Endothelial cell of umbilical vein (primary cell): ENCODE measurements around the gene GSK3A. TPM values are rescaled to one million over a fixed set of nuclear protein-coding genes. Genes with fewer than 3 reads are reported as not detected.

ENCODE experiments used
- BruUV-seq: library from RNA; stranded (reverse); fragments of 400-500 nt; replicated peaks from 2 replicates; lab custom pipeline; 2021; lab: Mats Ljungman, UMichigan
- CTCF ChIA-PET: fragments of 300-600, 350-600 bp; sonication (Branson Sonifier 250); formaldehyde crosslinking; loops from one replicate; lab custom pipeline; 2021; ENCODE audit warnings: antibody characterized with exemption, inconsistent platforms; lab: Charles Lee
- POLR2A ChIA-PET: fragments of 300-600, 350-600 bp; sonication (Branson Sonifier 250); formaldehyde crosslinking; loops from one replicate; lab custom pipeline; 2021; ENCODE audit warnings: antibody characterized with exemption, inconsistent platforms; lab: Charles Lee
- DNase-seq: peaks from one replicate; pipeline ENCODE4 v3.0.0-alpha.2; 2011; ENCODE audit warnings: low read depth, low spot score
- FAIRE-seq: peaks from 2 replicates; lab custom pipeline; 2011; peaks lifted over from hg19 to GRCh38; lab: Jason Lieb, UNC
- H2AFZ ChIP-seq: 2 replicates; pipeline ENCODE4 v1.6.0; 2012; ENCODE audit warnings: low read depth, low read length, control low read depth, inconsistent platforms
- H3K27ac ChIP-seq: 2 replicates; pipeline ENCODE4 v1.5.1; 2011; ENCODE audit warnings: low read depth, mild to moderate bottlenecking, control low read depth, low read length, moderate library complexity; ENCODE audit not compliant: insufficient read depth
- H3K27me3 ChIP-seq, 2 experiments: 2 replicates each; pipeline versions ENCODE4 v1.6.0 to v1.6.1; 2011; ENCODE audit warnings: low read length in 2 of 2, mixed read lengths in 1 of 2; ENCODE audit not compliant: control insufficient read depth in 2 of 2, insufficient read depth in 2 of 2
- H3K36me3 ChIP-seq, 2 experiments: 2 replicates in 1 of 2; 3 replicates in 1 of 2; pipeline ENCODE4 v1.5.1; 2011; ENCODE audit warnings: low read length in 2 of 2, mild to moderate bottlenecking in 1 of 2, moderate library complexity in 1 of 2; ENCODE audit not compliant: control insufficient read depth in 2 of 2, insufficient read depth in 2 of 2; ENCODE audit errors: extremely low read depth in 1 of 2
- H3K4me1 ChIP-seq: 3 replicates; pipeline ENCODE4 v1.5.1; 2011; ENCODE audit warnings: mild to moderate bottlenecking, low read length; ENCODE audit not compliant: control insufficient read depth, insufficient read depth; ENCODE audit errors: extremely low read depth
- H3K4me2 ChIP-seq: 2 replicates; pipeline ENCODE4 v1.6.1; 2011; ENCODE audit warnings: low read length, control low read depth, mixed read lengths; ENCODE audit not compliant: insufficient read depth
- H3K4me3 ChIP-seq, 3 experiments: fragments of 200-600 bp in 1 of 3; sonication (generic), shearing (Covaris generic) in 1 of 3; replicated peaks in 1 of 3; 2 replicates each; pipeline ENCODE4 v1.5.1; 2011 to 2016; ENCODE audit warnings: control low read depth in 3 of 3, low read length in 3 of 3, mild to moderate bottlenecking in 2 of 3, inconsistent platforms in 1 of 3, low read depth in 1 of 3, moderate library complexity in 1 of 3; ENCODE audit not compliant: insufficient read depth in 1 of 3
- H3K79me2 ChIP-seq: 2 replicates; pipeline ENCODE4 v1.6.0; 2012; ENCODE audit warnings: low read length, inconsistent platforms; ENCODE audit not compliant: control insufficient read depth, insufficient read depth
- H3K9ac ChIP-seq: replicated peaks from 2 replicates; pipeline ENCODE3; 2011; ENCODE audit warnings: low read length, control low read depth; ENCODE audit not compliant: insufficient read depth; ENCODE audit errors: extremely low read depth
- H3K9me1 ChIP-seq: replicated peaks from 3 replicates; pipeline ENCODE4 v1.6.0; 2011; ENCODE audit warnings: mild to moderate bottlenecking, low read length; ENCODE audit not compliant: control insufficient read depth, insufficient read depth; ENCODE audit errors: extremely low read depth
- H3K9me3 ChIP-seq: replicated peaks from 2 replicates; pipeline ENCODE4 v1.5.1; 2012; ENCODE audit warnings: low read length, inconsistent platforms; ENCODE audit not compliant: control insufficient read depth, insufficient read depth
- H4K20me1 ChIP-seq: replicated peaks from 2 replicates; pipeline ENCODE3; 2011; ENCODE audit warnings: mild to moderate bottlenecking, low read length; ENCODE audit not compliant: control insufficient read depth, insufficient read depth; ENCODE audit errors: extremely low read depth
- EZH2 ChIP-seq: IDR thresholded peaks from 2 replicates; pipeline ENCODE4 v1.6.1; 2012; ENCODE audit warnings: borderline replicate concordance, low read depth, mild to moderate bottlenecking, moderate library complexity, low read length, inconsistent platforms; ENCODE audit not compliant: severe bottlenecking
- FOS ChIP-seq: IDR thresholded peaks from 2 replicates; pipeline ENCODE4 v1.6.1; 2011; ENCODE audit warnings: mild to moderate bottlenecking, low read length, moderate library complexity, borderline replicate concordance; ENCODE audit not compliant: insufficient read depth
- GATA2 ChIP-seq: IDR thresholded peaks from 2 replicates; pipeline ENCODE4 v1.7.0; 2011; ENCODE audit warnings: low read depth, mild to moderate bottlenecking, moderate library complexity, mixed read lengths, low read length; ENCODE audit not compliant: insufficient read length, insufficient read depth
- JUN ChIP-seq: IDR thresholded peaks from 2 replicates; pipeline ENCODE4 v1.6.1; 2011; ENCODE audit warnings: borderline replicate concordance, low read depth; ENCODE audit not compliant: insufficient read length, insufficient read depth
- MAX ChIP-seq: IDR thresholded peaks from 2 replicates; pipeline ENCODE4 v1.6.1; 2011; ENCODE audit not compliant: insufficient read depth, insufficient read length
- MYC ChIP-seq: IDR thresholded peaks from one replicate; pipeline ENCODE4 v1.6.1; 2011; ENCODE audit warnings: mild to moderate bottlenecking, low read depth, low read length
- POLR2A ChIP-seq: IDR thresholded peaks from 2 replicates; pipeline ENCODE4 v1.6.1; 2012; ENCODE audit warnings: low read depth, mild to moderate bottlenecking, control low read depth, low read length
- POLR2AphosphoS5 ChIP-seq: IDR thresholded peaks from 2 replicates; pipeline ENCODE4 v1.6.1; 2012; ENCODE audit warnings: low read depth, mild to moderate bottlenecking, control low read depth, low read length, moderate library complexity; ENCODE audit not compliant: insufficient read depth
- dilution Hi-C: fragments of 300-500 bp; cut with MboI; formaldehyde crosslinking; loops from one replicate; pipeline ENCODE4 v1.15.0; 2019; ENCODE audit warnings: low sequenced_read_pairs; ENCODE audit not compliant: extremely low pct_ligation_motif_present
- intact Hi-C: fragments of 100-400 bp; cut with micrococcal nuclease; formaldehyde crosslinking; loops from one replicate; pipeline ENCODE4 v1.10.0; 2022
- polyA plus RNA-seq, 4 experiments: library from polyadenylated mRNA; depleted of rRNA in 3 of 4; stranded (reverse) in 3 of 4; unstranded in 1 of 4; fragments of >200 nt; gene quantifications; 2 replicates each; pipeline versions ENCODE4 v1.2.1 to v1.2.3, GENCODE V29; 2011 to 2012; ENCODE audit warnings: missing spikeins in 1 of 4
- total RNA-seq: library from RNA; stranded (reverse); gene quantifications from 2 replicates; pipeline ENCODE4 v1.2.3, GENCODE V29; 2021
- TF ChIP-seq, protein P1 (sequence below), 2 donors: IDR thresholded peaks; 1 replicate in 1 of 2; 2 replicates in 1 of 2; pipeline ENCODE4 v1.5.1; 2011; ENCODE audit warnings: low read length in 2 of 2, mild to moderate bottlenecking in 2 of 2, moderate library complexity in 2 of 2, control low read depth in 1 of 2, inconsistent platforms in 1 of 2, low read depth in 1 of 2; ENCODE audit not compliant: insufficient read depth in 1 of 2; ENCODE audit errors: extremely low read depth in 1 of 2

Gene GSK3A
- total and polyA plus RNA-seq, 2 donors (not counting 3 experiments of a cell fraction or from before 2014, with no cell fraction given) = 49.5 to 73.7 TPM

- Histone ChIP-seq H3K79me2 (no peaks in the 10 kb centered on the region), H3K9me1 (no peaks in the 10 kb centered on the region), H3K27ac (no peak overlapping the region), H3K9me3 (no peaks in the 10 kb centered on the region), H3K27me3 (peaks cover 2 to 9% of the 10 kb centered on the region in 2 experiments), H3K36me3 (no peaks in the 10 kb centered on the region), H3K4me1 (no peaks in the 10 kb centered on the region), H2AFZ (no peak overlapping the region), H3K4me2 (no peak overlapping the region), H3K4me3 (no peak overlapping the region), H4K20me1 (no peaks in the 10 kb centered on the region), H3K9ac (no peak overlapping the region)
- TF ChIP-seq EZH2 = no peak
- no peak for TF ChIP-seq GATA2
- TF ChIP-seq MAX = no peak
- TF ChIP-seq, protein P1, sequence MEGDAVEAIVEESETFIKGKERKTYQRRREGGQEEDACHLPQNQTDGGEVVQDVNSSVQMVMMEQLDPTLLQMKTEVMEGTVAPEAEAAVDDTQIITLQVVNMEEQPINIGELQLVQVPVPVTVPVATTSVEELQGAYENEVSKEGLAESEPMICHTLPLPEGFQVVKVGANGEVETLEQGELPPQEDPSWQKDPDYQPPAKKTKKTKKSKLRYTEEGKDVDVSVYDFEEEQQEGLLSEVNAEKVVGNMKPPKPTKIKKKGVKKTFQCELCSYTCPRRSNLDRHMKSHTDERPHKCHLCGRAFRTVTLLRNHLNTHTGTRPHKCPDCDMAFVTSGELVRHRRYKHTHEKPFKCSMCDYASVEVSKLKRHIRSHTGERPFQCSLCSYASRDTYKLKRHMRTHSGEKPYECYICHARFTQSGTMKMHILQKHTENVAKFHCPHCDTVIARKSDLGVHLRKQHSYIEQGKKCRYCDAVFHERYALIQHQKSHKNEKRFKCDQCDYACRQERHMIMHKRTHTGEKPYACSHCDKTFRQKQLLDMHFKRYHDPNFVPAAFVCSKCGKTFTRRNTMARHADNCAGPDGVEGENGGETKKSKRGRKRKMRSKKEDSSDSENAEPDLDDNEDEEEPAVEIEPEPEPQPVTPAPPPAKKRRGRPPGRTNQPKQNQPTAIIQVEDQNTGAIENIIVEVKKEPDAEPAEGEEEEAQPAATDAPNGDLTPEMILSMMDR (IDR thresholded peaks at IDR 0.05; ENCODE audit: extremely low read depth in 1 of 2, insufficient read depth in 1 of 2, low read depth in 1 of 2, low read length in 2 of 2) = no peak
- no peak for TF ChIP-seq JUN
- no peak for TF ChIP-seq FOS
- TF ChIP-seq POLR2AphosphoS5 = no peak
- TF ChIP-seq MYC = no peak
- no peak for TF ChIP-seq POLR2A
- ChIA-PET POLR2A (no interaction called here), CTCF (interaction anchor here (1.5 kb wide), 1 partner anchor 80 kb away, joined by 3 read pairs; no protein-coding TSS in a partner anchor)
- dilution Hi-C loops = no loop called here
- FAIRE-seq (no peak), DNase-seq (no peak)
- intact Hi-C loops = no loop called here
- BruUV-seq = no TSS peak
Observed at GRCh38 chr19:42189133-42189532, 53.3 kb downstream of the GSK3A start.
